ENCODE results near the gene NT5M.

GRCh38 chr17:17387017-17387497 is 83.9 kb downstream of the NT5M start:
- TF ChIP-seq CTCF (IDR thresholded peaks at IDR 0.05): no peak
- no peak for TF ChIP-seq POLR2AphosphoS2 (conservative IDR thresholded peaks at IDR 0.05; ENCODE audit: low read length)
- TF ChIP-seq POLR2A (IDR thresholded peaks at IDR 0.05; ENCODE audit: low read length): no peak
- no peak for TF ChIP-seq BCL3 (IDR thresholded peaks at IDR 0.05)
- TF ChIP-seq JUN (IDR thresholded peaks at IDR 0.05): no peak
- no peak for TF ChIP-seq SMC3 (IDR thresholded peaks at IDR 0.05)
- TF ChIP-seq MAFK (IDR thresholded peaks at IDR 0.05; ENCODE audit: partially characterized antibody): no peak
- TF ChIP-seq EP300 (IDR thresholded peaks at IDR 0.05): no peak
